NCI-H510A (cell line): ENCODE measurements around the gene FSD1L.

Experiments used
- DNase-seq: peaks from one replicate; lab custom pipeline; 2025; lab: John Stamatoyannopoulos, UW

FSD1L gene

GRCh38 chr9:105436783-105437182 is 11.1 kb upstream of the FSD1L start:
- no peak for DNase-seq

- no peak for DNase-seq
Observed at GRCh38 chr9:105437704-105438103, 10.1 kb upstream of the FSD1L start.

- DNase-seq: no peak
Observed at GRCh38 chr9:105438141-105438806, 9.6 kb upstream of the FSD1L start.

GRCh38 chr9:105439428-105439827 is 8.4 kb upstream of the FSD1L start:
- no peak for DNase-seq

- DNase-seq: no peak
Observed at GRCh38 chr9:105441616-105442160, 6.1 kb upstream of the FSD1L start.

GRCh38 chr9:105443121-105443520 is 4.7 kb upstream of the FSD1L start:
- DNase-seq: no peak

GRCh38 chr9:105444130-105444529 is 3.7 kb upstream of the FSD1L start:
- DNase-seq: no peak

- no peak for DNase-seq
Observed at GRCh38 chr9:105445203-105445881, 2.5 kb upstream of the FSD1L start.

GRCh38 chr9:105447386-105447813 is 434 bp upstream of the FSD1L start:
- no peak for DNase-seq

- no peak for DNase-seq
Observed at GRCh38 chr9:105449081-105449480, 1.2 kb downstream of the FSD1L start.

GRCh38 chr9:105452185-105452584 is 4.4 kb downstream of the FSD1L start:
- no peak for DNase-seq

GRCh38 chr9:105455836-105456475 is 8.1 kb downstream of the FSD1L start:
- no peak for DNase-seq

GRCh38 chr9:105457560-105458294 is 9.9 kb downstream of the FSD1L start:
- no peak for DNase-seq

- no peak for DNase-seq
Observed at GRCh38 chr9:105458404-105458803, 10.6 kb downstream of the FSD1L start.

- DNase-seq: no peak
Observed at GRCh38 chr9:105459336-105459735, 11.5 kb downstream of the FSD1L start.

GRCh38 chr9:105466898-105467455 is 19.1 kb downstream of the FSD1L start:
- DNase-seq: no peak

- no peak for DNase-seq
Observed at GRCh38 chr9:105468875-105469274, 21.0 kb downstream of the FSD1L start.

GRCh38 chr9:105473221-105473620 is 25.4 kb downstream of the FSD1L start:
- DNase-seq: no peak

- no peak for DNase-seq
Observed at GRCh38 chr9:105475302-105475701, 27.5 kb downstream of the FSD1L start.

GRCh38 chr9:105479846-105480245 is 32.0 kb downstream of the FSD1L start:
- DNase-seq: no peak

- DNase-seq: no peak
Observed at GRCh38 chr9:105483618-105484017, 35.8 kb downstream of the FSD1L start.

GRCh38 chr9:105484226-105484625 is 36.4 kb downstream of the FSD1L start:
- no peak for DNase-seq
